Bronchial epithelial cell (primary cell): ENCODE data around the gene DLG1. TPM values are rescaled to one million over a fixed set of nuclear protein-coding genes. Genes with fewer than 3 reads are reported as not detected.
A peak's percentile ranks its signal among the peaks of the same experiment; 100 is the strongest.

ENCODE experiments used
- DNase-seq: peaks from one replicate; pipeline ENCODE4 v3.0.0-alpha.2; 2010; ENCODE audit warnings: low read depth
- FAIRE-seq: peaks from 2 replicates; lab custom pipeline; 2011; peaks lifted over from hg19 to GRCh38; lab: Jason Lieb, UNC
- H3K27me3 ChIP-seq: 2 replicates; pipeline ENCODE4 v1.5.1; 2011; ENCODE audit warnings: low read length; ENCODE audit not compliant: control insufficient read depth, insufficient read depth
- H3K36me3 ChIP-seq: 2 replicates; pipeline ENCODE4 v1.5.1; 2011; ENCODE audit warnings: low read length; ENCODE audit not compliant: control insufficient read depth, insufficient read depth
- H3K4me3 ChIP-seq: 2 replicates; pipeline ENCODE4 v1.5.1; 2011; ENCODE audit warnings: mild to moderate bottlenecking, low read depth, low read length, control low read depth
- CTCF ChIP-seq: IDR thresholded peaks from 2 replicates; pipeline ENCODE4 v1.5.1; 2011; ENCODE audit warnings: mild to moderate bottlenecking, moderate library complexity, low read length, control low read depth, inconsistent platforms; ENCODE audit not compliant: insufficient read depth, severe bottlenecking
- total RNA-seq: library from RNA; depleted of rRNA; stranded (reverse); fragments of >200 nt; gene quantifications from 2 replicates; pipeline ENCODE4 v1.2.1, GENCODE V29; 2014

Gene DLG1
- total RNA-seq, result 66.6 and 97.4 TPM in 2 replicates

GRCh38 chr3:197298341-197298944 lies at the start of gene DLG1:
TSS of gene DLG1 (minus strand) at chr3:197298612. CDS start at chr3:197297204, 1,408 bp downstream.
- H3K36me3 ChIP-seq, result no peaks in the 10 kb centered on the region
- DNase-seq (peak; percentile 93), FAIRE-seq (no peak)
- H3K27me3 ChIP-seq, result no peaks in the 10 kb centered on the region
- no peak for TF ChIP-seq CTCF
- peak within 1 kb of the TSS; percentile 86 for H3K4me3 ChIP-seq

GRCh38 chr3:197348014-197348413 lies 49.6 kb upstream of the DLG1 start:
- no peaks in the 10 kb centered on the region for H3K36me3 ChIP-seq
- H3K27me3 ChIP-seq, result peaks cover 2% of the 10 kb centered on the region
- no peak overlapping the region for H3K4me3 ChIP-seq
- TF ChIP-seq CTCF, result no peak
- FAIRE-seq (no peak), DNase-seq (no peak)

GRCh38 chr3:197345390-197345789 lies 47.0 kb upstream of the DLG1 start:
- H3K36me3 ChIP-seq, result no peaks in the 10 kb centered on the region
- no peak for DNase-seq
- no peak overlapping the region for H3K4me3 ChIP-seq
- FAIRE-seq, result no peak
- TF ChIP-seq CTCF, result no peak
- peaks cover 2% of the 10 kb centered on the region for H3K27me3 ChIP-seq

- no peaks in the 10 kb centered on the region for H3K36me3 ChIP-seq
- no peak overlapping the region for H3K4me3 ChIP-seq
- H3K27me3 ChIP-seq, result peaks cover under 1% of the 10 kb centered on the region
- FAIRE-seq (peak; percentile 90), DNase-seq (no peak)
- no peak for TF ChIP-seq CTCF
These were observed 46.3 kb upstream of the DLG1 start for GRCh38 chr3:197344582-197345318.

GRCh38 chr3:197343656-197344408 lies 45.4 kb upstream of the DLG1 start:
- Histone ChIP-seq H3K4me3 (no peak overlapping the region), H3K36me3 (no peaks in the 10 kb centered on the region), H3K27me3 (no peaks in the 10 kb centered on the region)
- TF ChIP-seq CTCF, result no peak
- DNase-seq (no peak), FAIRE-seq (no peak)
